Right lobe of liver (tissue), 6 donors: Measurements from ENCODE around the gene CSNK2A3. TPM values are rescaled to one million over a fixed set of nuclear protein-coding genes. Genes with fewer than 3 reads are reported as not detected.

Experiments
- ATAC-seq, 4 donors: fragments of 200-7000 bp; cut with Tn5 transposase; one replicate each; pipeline ENCODE4 v1.9.1; 2020; ENCODE audit warnings: mild to moderate bottlenecking in 4 of 4, moderate library complexity in 4 of 4
- DNase-seq, 3 donors: peaks; one replicate each; pipeline ENCODE4 v3.0.0-alpha.2; 2020
- H3K27ac ChIP-seq, 3 donors: fragments of 200-600 bp; one replicate each; pipeline ENCODE4 v1.8.0; 2022
- H3K27me3 ChIP-seq, 2 donors: fragments of 200-600 bp; one replicate each; pipeline ENCODE4 v1.8.0; 2022
- H3K36me3 ChIP-seq, 4 donors: fragments of 200-600 bp; sonication (generic) in 1 of 4; one replicate each; pipeline versions ENCODE4 v1.5.1 to v1.8.0; 2017 to 2022; ENCODE audit warnings: control low read depth in 1 of 4
- H3K4me1 ChIP-seq, 4 donors: fragments of 200-600 bp; sonication (generic) in 1 of 4; one replicate each; pipeline versions ENCODE4 v1.5.1 to v1.8.0; 2017 to 2022; ENCODE audit warnings: control low read depth in 1 of 4
- H3K4me3 ChIP-seq, 3 donors: fragments of 200-600 bp; one replicate each; pipeline ENCODE4 v1.8.0; 2022
- H3K9me3 ChIP-seq, 4 donors: fragments of 200-600 bp; sonication (generic) in 1 of 4; one replicate each; pipeline versions ENCODE4 v1.5.1 to v1.8.0; 2017 to 2022; ENCODE audit warnings: control low read depth in 1 of 4
- POLR2A ChIP-seq: fragments of 450-650 bp; IDR thresholded peaks from one replicate; pipeline ENCODE4 v1.6.1; 2017; ENCODE audit warnings: antibody characterized with exemption, mild to moderate bottlenecking
- WGBS: methylation state at CpG from one replicate; pipeline ENCODE4 v1.1.6; 2018; ENCODE audit warnings: low coverage, low lambda C conversion rate; ENCODE audit not compliant: insufficient coverage; ENCODE audit errors: missing lambda C conversion rate; 5-methylcytosine and 5-hydroxymethylcytosine counted together
- intact Hi-C, 2 donors: fragments of 100-400 bp; cut with DNase I; formaldehyde crosslinking; loops; one replicate each; pipeline versions ENCODE4 v1.11.2 to v1.14.1; 2022
- total RNA-seq, 6 experiments: library from RNA; depleted of rRNA in 2 of 6; stranded (reverse); fragments of >200 nt in 2 of 6; fragmentation: NEBNext Ultra II Directional in 3 of 6; extraction: Animal tissue kit (Norgen Biotek cat#: 25700) in 3 of 6; gene quantifications; one replicate each; pipeline versions ENCODE4 v1.1.0 to v1.2.4, GENCODE V29; 2016 to 2023
- TF ChIP-seq, protein P1 (sequence below), 4 donors: fragments of 200-600 bp in 3 of 4; fragments of 450-650 bp in 1 of 4; IDR thresholded peaks; one replicate each; pipeline versions ENCODE4 v1.5.1 to v1.8.0; 2016 to 2022; ENCODE audit warnings: antibody characterized with exemption in 4 of 4, mild to moderate bottlenecking in 2 of 4
- donor health status: DM: no; HTN: yes; CAD: no.
- donor health status: DM: no; HTN: no; CAD: no.
- donor health status: DM: no; HTN: no; CAD: no.
- donor health status: DM: no; HTN: yes; CAD: no.
- donor health status: DM: no; HTN: yes; CAD: no.

The CSNK2A3 gene
- total RNA-seq, 6 experiments from 2014 or later = 0.29 to 1.4 (median 0.49) TPM; not detected in 1

- no peaks in the 10 kb centered on the region for H3K27me3 ChIP-seq
- H3K9me3 ChIP-seq = no peaks in the 10 kb centered on the region
- TF ChIP-seq, protein P1, sequence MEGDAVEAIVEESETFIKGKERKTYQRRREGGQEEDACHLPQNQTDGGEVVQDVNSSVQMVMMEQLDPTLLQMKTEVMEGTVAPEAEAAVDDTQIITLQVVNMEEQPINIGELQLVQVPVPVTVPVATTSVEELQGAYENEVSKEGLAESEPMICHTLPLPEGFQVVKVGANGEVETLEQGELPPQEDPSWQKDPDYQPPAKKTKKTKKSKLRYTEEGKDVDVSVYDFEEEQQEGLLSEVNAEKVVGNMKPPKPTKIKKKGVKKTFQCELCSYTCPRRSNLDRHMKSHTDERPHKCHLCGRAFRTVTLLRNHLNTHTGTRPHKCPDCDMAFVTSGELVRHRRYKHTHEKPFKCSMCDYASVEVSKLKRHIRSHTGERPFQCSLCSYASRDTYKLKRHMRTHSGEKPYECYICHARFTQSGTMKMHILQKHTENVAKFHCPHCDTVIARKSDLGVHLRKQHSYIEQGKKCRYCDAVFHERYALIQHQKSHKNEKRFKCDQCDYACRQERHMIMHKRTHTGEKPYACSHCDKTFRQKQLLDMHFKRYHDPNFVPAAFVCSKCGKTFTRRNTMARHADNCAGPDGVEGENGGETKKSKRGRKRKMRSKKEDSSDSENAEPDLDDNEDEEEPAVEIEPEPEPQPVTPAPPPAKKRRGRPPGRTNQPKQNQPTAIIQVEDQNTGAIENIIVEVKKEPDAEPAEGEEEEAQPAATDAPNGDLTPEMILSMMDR (IDR thresholded peaks at IDR 0.05) = no peak
- TF ChIP-seq POLR2A = no peak
- no peaks in the 10 kb centered on the region for H3K36me3 ChIP-seq
- ATAC-seq (no peak), DNase-seq (no peak)
- 78% methylated on average over 3 of the region's 8 CpGs for WGBS
- intact Hi-C loops = no loop called here
- H3K27ac ChIP-seq = no peak overlapping the region
- H3K4me1 ChIP-seq = peaks cover 0 to 12% (median 6%) of the 10 kb centered on the region in 4 donors
- H3K4me3 ChIP-seq = no peak overlapping the region
Observed at GRCh38 chr11:11372461-11372860, 19.4 kb upstream of the CSNK2A3 start.

- intact Hi-C loops = no loop called here
- Histone ChIP-seq H3K4me1 (peaks cover 0 to 12% (median 6%) of the 10 kb centered on the region in 4 donors), H3K27me3 (no peaks in the 10 kb centered on the region), H3K4me3 (no peak overlapping the region), H3K36me3 (no peaks in the 10 kb centered on the region), H3K9me3 (no peaks in the 10 kb centered on the region), H3K27ac (no peak overlapping the region)
- WGBS = 93% methylated on average over 3 of the region's 6 CpGs
- ATAC-seq (no peak), DNase-seq (no peak)
- TF ChIP-seq POLR2A = no peak
- TF ChIP-seq, protein P1 (IDR thresholded peaks at IDR 0.05) = no peak
Observed at GRCh38 chr11:11370962-11371303, 17.9 kb upstream of the CSNK2A3 start.

- Histone ChIP-seq H3K4me3 (no peak overlapping the region), H3K36me3 (no peaks in the 10 kb centered on the region), H3K27ac (no peak overlapping the region), H3K4me1 (peaks cover 0 to 12% (median 6%) of the 10 kb centered on the region in 4 donors), H3K27me3 (no peaks in the 10 kb centered on the region), H3K9me3 (no peaks in the 10 kb centered on the region)
- intact Hi-C loops = no loop called here
- DNase-seq = no peak
- ATAC-seq = peak in 2 of 4 donors; percentile 11 to 28
- WGBS = 73% methylated on average over 8 of the region's 8 CpGs
- TF ChIP-seq POLR2A = no peak
- TF ChIP-seq, protein P1 (IDR thresholded peaks at IDR 0.05) = no peak
Observed at GRCh38 chr11:11370255-11370961, 17.4 kb upstream of the CSNK2A3 start.

GRCh38 chr11:11366793-11367192 lies 13.7 kb upstream of the CSNK2A3 start:
- H3K27me3 ChIP-seq = no peaks in the 10 kb centered on the region
- 88% methylated on average over 1 of the region's 1 CpG for WGBS
- H3K27ac ChIP-seq = no peak overlapping the region
- H3K4me1 ChIP-seq = no peaks in the 10 kb centered on the region
- ATAC-seq (no peak), DNase-seq (no peak)
- H3K36me3 ChIP-seq = no peaks in the 10 kb centered on the region
- TF ChIP-seq POLR2A = no peak
- TF ChIP-seq, protein P1 (IDR thresholded peaks at IDR 0.05) = no peak
- intact Hi-C loops = no loop called here
- no peak overlapping the region for H3K4me3 ChIP-seq
- no peaks in the 10 kb centered on the region for H3K9me3 ChIP-seq

DNA sequence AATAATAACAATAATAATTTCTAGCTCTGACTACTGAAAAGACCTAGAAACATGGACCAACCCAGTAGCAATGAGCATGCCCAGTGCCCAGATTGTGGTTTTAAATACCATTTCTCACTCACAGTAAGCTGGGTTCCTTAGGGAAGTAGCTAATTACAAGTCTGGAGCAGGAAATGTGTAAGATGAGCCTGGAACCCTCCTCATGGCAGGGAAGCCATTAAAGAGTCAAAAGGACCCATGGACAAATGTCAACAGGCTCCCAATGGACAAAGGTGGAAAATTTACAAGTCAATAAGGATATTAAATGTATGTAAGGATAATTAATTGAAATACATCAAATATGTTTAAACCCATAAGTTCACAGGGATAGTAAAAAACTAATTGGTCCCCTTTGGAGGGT lies 10.6 kb upstream of the CSNK2A3 start:
- H3K4me1 ChIP-seq = no peaks in the 10 kb centered on the region
- intact Hi-C loops = no loop called here
- TF ChIP-seq POLR2A = no peak
- TF ChIP-seq, protein P1 (IDR thresholded peaks at IDR 0.05) = no peak
- H3K27ac ChIP-seq = no peak overlapping the region
- no peak overlapping the region for H3K4me3 ChIP-seq
- ATAC-seq = no peak
- H3K36me3 ChIP-seq = no peaks in the 10 kb centered on the region
- no peak for DNase-seq
- no peaks in the 10 kb centered on the region for H3K27me3 ChIP-seq
- H3K9me3 ChIP-seq = no peaks in the 10 kb centered on the region
